ENCODE data around the gene COPS6.

- TF ChIP-seq CTCF (IDR thresholded peaks at IDR 0.05) (no peak), POLR2A (IDR thresholded peaks at IDR 0.05) (no peak)
These were observed 6.9 kb downstream of the COPS6 start for GRCh38 chr7:100095704-100096103.
